Measurements from ENCODE around the gene UBE2Q1. TPM values are rescaled to one million over a fixed set of nuclear protein-coding genes. Genes with fewer than 3 reads are reported as not detected.

The UBE2Q1 gene
- total RNA-seq (2021; fragmentation: NEBNext Ultra II Directional; extraction: Animal tissue kit (Norgen Biotek cat#: 25700)) (71.7 and 95.8 TPM in 2 replicates), polyA plus RNA-seq (2011; rRNA removed) (10.2 and 13.2 TPM in 2 replicates), polyA minus RNA-seq (2011; rRNA and poly(A)+ RNA removed) (8.2 and 11.3 TPM in 2 replicates)
- polyA plus RNA-seq (2011; cell fraction: cytosol; rRNA removed): 14.9 TPM
- 15.0 TPM for polyA plus RNA-seq (2011; cell fraction: nucleus; rRNA removed)
- polyA plus RNA-seq (2012, experiment 1 of 2): 40.2 to 97.4 TPM (median 59.8 TPM) in 4 replicates
- 21.1 TPM for polyA plus RNA-seq (2012, experiment 2 of 2)
- 39.5 TPM for polyA plus RNA-seq (2013, experiment 1 of 2)
- 41.9 TPM for polyA plus RNA-seq (2013, experiment 2 of 2)
- 11.2 TPM for polyA minus RNA-seq (2011; cell fraction: cytosol; rRNA and poly(A)+ RNA removed)
- 17.2 TPM for polyA minus RNA-seq (2011; cell fraction: nucleus; rRNA and poly(A)+ RNA removed)
- long read RNA-seq, experiment 1, transcript UBE2Q1-201 (13 exons, 3,210 nt): major isoform, 17 of 74 reads
- long read RNA-seq, experiment 1, partial matches to known transcripts: 38 of 74 reads
- long read RNA-seq, experiment 1, other reads (novel, unspliced or antisense): 19 of 74 reads
- long read RNA-seq, experiment 2, partial matches to known transcripts: 9 of 9 reads
- long read RNA-seq, experiment 2, other reads (novel, unspliced or antisense): 0 of 9 reads

DNA sequence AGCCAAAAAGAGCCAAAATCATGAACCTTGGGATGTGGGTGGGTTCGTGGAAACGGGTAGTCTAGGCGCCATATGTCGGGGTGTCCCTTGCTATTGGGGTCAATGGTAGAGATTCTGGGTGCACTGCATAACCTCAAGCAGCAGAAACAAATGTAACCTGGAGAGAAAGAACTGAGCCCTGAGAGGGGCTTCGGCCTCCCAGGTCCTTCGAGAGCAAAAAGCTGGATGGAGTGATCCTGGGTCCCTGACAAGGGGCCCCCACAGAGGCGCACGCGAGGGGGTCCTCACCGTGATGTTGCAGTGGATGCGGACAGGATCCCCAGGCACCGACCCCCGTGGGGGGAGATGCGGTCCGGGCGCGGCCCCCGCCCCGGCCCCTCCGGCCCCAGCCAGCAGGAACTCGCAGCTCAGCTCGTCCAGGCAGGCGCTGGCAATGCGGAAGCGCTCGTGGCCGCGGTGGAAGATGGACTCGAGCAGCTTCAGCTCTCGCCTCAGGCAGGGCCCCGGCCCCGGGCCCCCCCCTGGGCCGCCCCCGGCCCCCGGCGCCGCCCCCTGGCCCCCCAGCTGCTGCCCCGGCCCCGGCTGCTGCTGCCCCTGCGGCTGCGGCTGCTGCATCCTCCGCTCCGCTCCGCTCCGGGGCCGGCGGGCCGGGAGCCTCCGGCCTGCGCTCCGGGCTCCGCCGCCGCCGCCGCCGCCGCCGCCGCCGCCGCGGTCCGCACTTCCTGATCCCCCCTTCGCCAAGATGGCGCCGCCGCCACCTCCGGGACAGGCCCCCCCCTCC is at the start of gene UBE2Q1:
Gene UBE2Q1 (minus strand): TSS at position 724 of the 781 bp plus-strand sequence. CDS start 109 bp downstream, at position 615.
- Histone ChIP-seq H2AK5ac (ENCODE audit: low read depth, low read length) (no peak within 1 kb of the TSS; the same call in 1 of the 2 replicates), H2BK120ac (replicated peaks; ENCODE audit: low read depth, low read length) (no peak within 1 kb of the TSS), H3K4me2 (ENCODE audit: insufficient read depth in 1 of 2, low read depth in 2 of 2, low read length in 2 of 2) (peak within 1 kb of the TSS; percentile 81 to 99), H3K9me3 (ENCODE audit: insufficient read depth in 2 of 2, low read depth in 1 of 2, low read length in 1 of 2) (no peaks in the 10 kb centered on the region), H3K4me1 (replicated peaks in 1 of 4; ENCODE audit: control insufficient read depth in 3 of 4, insufficient read depth in 4 of 4, low read length in 3 of 4) (peaks cover 5 to 14% (median 7%) of the 10 kb centered on the region in 4 experiments; a peak in 5 of 7 replicates), H3K79me1 (ENCODE audit: low read depth, low read length) (peaks cover 6% of the 10 kb centered on the region), H4K5ac (ENCODE audit: insufficient read length, low read depth, low read length) (peak within 1 kb of the TSS; percentile 18), H2BK12ac (ENCODE audit: low read depth, low read length) (peak within 1 kb of the TSS; percentile 81), H3K23ac (ENCODE audit: insufficient read length) (no peak within 1 kb of the TSS), H3K27me3 (replicated peaks in 1 of 4; ENCODE audit: control insufficient read depth in 3 of 4, extremely low read depth in 1 of 4, insufficient read depth in 3 of 4, low read length in 3 of 4) (no peaks in the 10 kb centered on the region), H3K9ac (replicated peaks in 1 of 4; ENCODE audit: extremely low read depth in 1 of 4, low read depth in 3 of 4, low read length in 3 of 4) (peak within 1 kb of the TSS in 3 of 4 experiments; percentile 21 to 90 (median 70); a peak in 6 of 7 replicates), H2BK20ac (ENCODE audit: low read length) (no peak within 1 kb of the TSS; the same call in 1 of the 2 replicates), H3K4me3 (ENCODE audit: extremely low read depth in 1 of 4, insufficient read depth in 2 of 4, low read depth in 3 of 4, low read length in 4 of 4) (peak within 1 kb of the TSS; percentile 52 to 92 (median 82)), H3K27ac (ENCODE audit: low read depth, low read length) (peak within 1 kb of the TSS; percentile 42), H2BK5ac (ENCODE audit: low read depth, low read length) (peak within 1 kb of the TSS; percentile 71; the same call in 1 of the 2 replicates), H3K79me2 (ENCODE audit: control insufficient read depth in 1 of 2, insufficient read depth in 2 of 2, low read length in 2 of 2) (peaks cover 7 to 31% of the 10 kb centered on the region in 2 experiments; a peak in 3 of 4 replicates), H3K14ac (ENCODE audit: insufficient read length) (no peak within 1 kb of the TSS), H3K18ac (ENCODE audit: extremely low read depth, low read length) (peak within 1 kb of the TSS; percentile 73), H4K8ac (ENCODE audit: extremely low read depth, insufficient read depth, low read length) (peak within 1 kb of the TSS; percentile 87), H2BK15ac (ENCODE audit: low read length) (0 out of 2 replicates have a peak within 1 kb of the TSS, but pooled peaks have one; percentile 20), H3K4ac (replicated peaks; ENCODE audit: insufficient read length, low read depth, low read length) (peak within 1 kb of the TSS; percentile 54), H3K36me3 (ENCODE audit: control insufficient read depth in 2 of 4, insufficient read depth in 4 of 4, low read length in 3 of 4) (peaks cover 11 to 28% (median 27%) of the 10 kb centered on the region in 4 experiments), H4K20me1 (replicated peaks in 1 of 2; ENCODE audit: control insufficient read depth in 1 of 2, insufficient read depth in 2 of 2, low read length in 2 of 2) (peaks cover 2 to 3% of the 10 kb centered on the region in 2 experiments), H3K23me2 (ENCODE audit: low read depth, low read length) (peaks cover 10% of the 10 kb centered on the region), H3K56ac (replicated peaks; ENCODE audit: insufficient read length, low read depth, low read length) (peak within 1 kb of the TSS; percentile 32), H2AFZ (ENCODE audit: low read length) (0 out of 2 replicates have a peak within 1 kb of the TSS, but pooled peaks have one; percentile 35), H4K91ac (replicated peaks; ENCODE audit: insufficient read length, low read length) (peak within 1 kb of the TSS; percentile 95)
- ChIA-PET POLR2A (ENCODE audit: partially characterized antibody) (interaction anchor here (1.0 to 1.1 kb wide), 2 partner anchors 80 to 413 kb away, joined by 3 read pairs; partner anchors contain the start of gene SHC1), CTCF (ENCODE audit: partially characterized antibody) (interaction anchor here (1.9 kb wide), 1 partner anchor 77 kb away, joined by 6 read pairs; no protein-coding TSS in a partner anchor)
- TF ChIP-seq RXRA (IDR thresholded peaks at IDR 0.05; ENCODE audit: insufficient read depth, low read depth, low read length) (no peak), ZNF274 (IDR thresholded peaks at IDR 0.05; ENCODE audit: borderline replicate concordance, extremely low read depth, low read length) (no peak), HDAC2 (IDR thresholded peaks at IDR 0.05; ENCODE audit: borderline replicate concordance in 1 of 2, low read depth in 2 of 2, low read length in 2 of 2) (no peak), POLR2A (IDR thresholded peaks at IDR 0.05; ENCODE audit: control extremely low read depth in 1 of 2, low read depth in 2 of 2, low read length in 2 of 2) (no peak), SIRT6 (IDR thresholded peaks at IDR 0.05; ENCODE audit: low read length) (no peak), TBP (IDR thresholded peaks at IDR 0.05; ENCODE audit: low read depth, low read length) (no peak), CREB1 (IDR thresholded peaks at IDR 0.05) (no peak)
- 5% methylated on average over 10 of the region's 69 CpGs; no CpG with 5 or more reads in 1 of the 2 experiments for WGBS, 2 experiments (ENCODE audit: extremely low coverage in 1 of 2, insufficient coverage in 1 of 2, insufficient read length in 1 of 2, insufficient replicate concordance in 2 of 2, low coverage in 1 of 2, low lambda C conversion rate in 2 of 2, missing lambda C conversion rate in 1 of 2)
- DNase-seq (ENCODE audit: low read depth in 1 of 2, low spot score in 2 of 2) (peak in 1 of 2 experiments; percentile 50), FAIRE-seq (no peak)

Measured in H1 (cell line).